Suprapubic skin (tissue), 4 donors: ENCODE measurements around the gene MCL1. TPM values are rescaled to one million over a fixed set of nuclear protein-coding genes. Genes with fewer than 3 reads are reported as not detected.
A peak's percentile ranks its signal among the peaks of the same experiment; 100 is the strongest.
"Not testable (repeated sequence)": the region's sequence is repeated elsewhere in the genome, so short reads cannot be mapped to it uniquely, and the experiment has no call there.

Experiments
- DNase-seq, 2 donors: peaks; one replicate each; pipeline ENCODE4 v3.0.0-alpha.2; 2019; ENCODE audit warnings: low spot score in 2 of 2
- H3K27ac ChIP-seq: fragments of 200-600 bp; sonication (generic); one replicate; pipeline ENCODE4 v1.5.1; 2019
- H3K27me3 ChIP-seq: fragments of 200-600 bp; sonication (generic); one replicate; pipeline ENCODE4 v1.5.1; 2019
- H3K36me3 ChIP-seq: fragments of 200-600 bp; sonication (generic); one replicate; pipeline ENCODE4 v1.5.1; 2019
- H3K4me1 ChIP-seq: fragments of 200-600 bp; sonication (generic); one replicate; pipeline ENCODE4 v1.5.1; 2019
- H3K4me3 ChIP-seq: fragments of 200-600 bp; sonication (generic); one replicate; pipeline ENCODE4 v1.5.1; 2019; ENCODE audit warnings: mild to moderate bottlenecking
- H3K9me3 ChIP-seq: fragments of 200-600 bp; sonication (generic); one replicate; pipeline ENCODE4 v1.5.1; 2019
- CTCF ChIP-seq, 2 donors: fragments of 200-600 bp in 1 of 2; fragments of 450-650 bp in 1 of 2; sonication (generic) in 1 of 2; IDR thresholded peaks; one replicate each; pipeline ENCODE4 v1.5.1; 2016 to 2019; ENCODE audit warnings: antibody characterized with exemption in 2 of 2, mild to moderate bottlenecking in 1 of 2, moderate library complexity in 1 of 2
- EP300 ChIP-seq: sonication (generic); formaldehyde crosslinking; IDR thresholded peaks from one replicate; pipeline ENCODE4 v1.6.1; 2017; ENCODE audit warnings: antibody characterized with exemption
- POLR2A ChIP-seq, 2 donors: fragments of 450-650 bp; IDR thresholded peaks; one replicate each; pipeline ENCODE4 v1.6.1; 2017; ENCODE audit warnings: antibody characterized with exemption in 2 of 2, mild to moderate bottlenecking in 2 of 2, moderate library complexity in 2 of 2
- POLR2AphosphoS5 ChIP-seq, 3 donors: sonication (generic); formaldehyde crosslinking; IDR thresholded peaks; one replicate each; pipeline ENCODE4 v1.6.1; 2017; ENCODE audit warnings: antibody characterized with exemption in 3 of 3
- WGBS: methylation state at CpG from one replicate; pipeline ENCODE4 v1.1.5; 2018; 5-methylcytosine and 5-hydroxymethylcytosine counted together
- total RNA-seq, 4 donors: library from RNA; depleted of rRNA; stranded (reverse); fragments of >200 nt; gene quantifications; one replicate each; pipeline ENCODE4 v1.1.0, GENCODE V29; 2016

MCL1 gene
- total RNA-seq, 4 donors from 2014 or later, result 211 to 307 (median 270) TPM

- WGBS, result 21% methylated on average over 4 of the region's 4 CpGs
- Histone ChIP-seq H3K9me3 (no peaks in the 10 kb centered on the region), H3K36me3 (peaks cover 57% of the 10 kb centered on the region), H3K4me3 (peak overlapping the region; percentile 98), H3K4me1 (peaks cover 64% of the 10 kb centered on the region), H3K27ac (peak overlapping the region; percentile 100), H3K27me3 (no peaks in the 10 kb centered on the region)
- TF ChIP-seq EP300, result no peak
- TF ChIP-seq POLR2A (IDR thresholded peaks at IDR 0.05), result no peak
- TF ChIP-seq POLR2AphosphoS5 (IDR thresholded peaks at IDR 0.05), result no peak
- no peak for TF ChIP-seq CTCF (IDR thresholded peaks at IDR 0.05)
- DNase-seq, result no peak
Observed at GRCh38 chr1:150575072-150575489, 4.3 kb downstream of the MCL1 start.

GRCh38 chr1:150574260-150575071 lies 4.9 kb downstream of the MCL1 start:
- DNase-seq, result no peak
- Histone ChIP-seq H3K9me3 (no peaks in the 10 kb centered on the region), H3K27me3 (no peaks in the 10 kb centered on the region), H3K4me1 (peaks cover 67% of the 10 kb centered on the region), H3K4me3 (peak overlapping the region; percentile 98), H3K27ac (peak overlapping the region; percentile 100), H3K36me3 (peaks cover 57% of the 10 kb centered on the region)
- WGBS, result 35% methylated on average over 6 of the region's 6 CpGs
- TF ChIP-seq POLR2AphosphoS5 (IDR thresholded peaks at IDR 0.05), result no peak
- no peak for TF ChIP-seq POLR2A (IDR thresholded peaks at IDR 0.05)
- TF ChIP-seq EP300, result no peak
- TF ChIP-seq CTCF (IDR thresholded peaks at IDR 0.05), result no peak

GRCh38 chr1:150573648-150574071 lies 5.8 kb downstream of the MCL1 start:
- not testable (repeated sequence) for H3K9me3 ChIP-seq, DNase-seq, H3K27me3 ChIP-seq
- Histone ChIP-seq H3K4me3 (peak overlapping the region; percentile 98), H3K4me1 (peaks cover 75% of the 10 kb centered on the region), H3K27ac (peak overlapping the region; percentile 100), H3K36me3 (peaks cover 57% of the 10 kb centered on the region)
- WGBS, result 82% methylated on average over 13 of the region's 13 CpGs

GRCh38 chr1:150572918-150573647 lies 6.3 kb downstream of the MCL1 start:
- Histone ChIP-seq H3K9me3 (no peaks in the 10 kb centered on the region), H3K4me3 (peak overlapping the region; percentile 98), H3K27me3 (no peaks in the 10 kb centered on the region), H3K4me1 (peaks cover 81% of the 10 kb centered on the region), H3K27ac (peak overlapping the region; percentile 72), H3K36me3 (peaks cover 57% of the 10 kb centered on the region)
- DNase-seq, result no peak
- WGBS, result 35% methylated on average over 4 of the region's 4 CpGs
- TF ChIP-seq POLR2AphosphoS5 (IDR thresholded peaks at IDR 0.05) (no peak), POLR2A (IDR thresholded peaks at IDR 0.05) (no peak), EP300 (no peak), CTCF (IDR thresholded peaks at IDR 0.05) (no peak)

GRCh38 chr1:150568594-150568966 lies 10.8 kb downstream of the MCL1 start:
- peak overlapping the region; percentile 100 for H3K27ac ChIP-seq
- no peak for DNase-seq
- no peak for TF ChIP-seq CTCF (IDR thresholded peaks at IDR 0.05)
- TF ChIP-seq EP300, result no peak
- TF ChIP-seq POLR2AphosphoS5 (IDR thresholded peaks at IDR 0.05), result no peak
- no peak for TF ChIP-seq POLR2A (IDR thresholded peaks at IDR 0.05)
- no peaks in the 10 kb centered on the region for H3K27me3 ChIP-seq
- peaks cover 18% of the 10 kb centered on the region for H3K36me3 ChIP-seq
- peaks cover 99% of the 10 kb centered on the region for H3K4me1 ChIP-seq
- H3K4me3 ChIP-seq, result peak overlapping the region; percentile 41
- no peaks in the 10 kb centered on the region for H3K9me3 ChIP-seq
